Esophagus (tissue), 2 donors: ENCODE results near the gene KRT40. TPM values are rescaled to one million over a fixed set of nuclear protein-coding genes. Genes with fewer than 3 reads are reported as not detected.

Experiments
- H3K27ac ChIP-seq, 2 donors: one replicate each; pipeline ENCODE4 v1.5.1; 2013; ENCODE audit warnings: low read depth in 2 of 2, mild to moderate bottlenecking in 2 of 2, inconsistent platforms in 1 of 2, low read length in 1 of 2, moderate library complexity in 1 of 2
- H3K27me3 ChIP-seq, 2 donors: one replicate each; pipeline ENCODE4 v1.6.1; 2013; ENCODE audit warnings: low read length in 2 of 2, control low read depth in 1 of 2, mild to moderate bottlenecking in 1 of 2; ENCODE audit not compliant: insufficient read depth in 2 of 2, control insufficient read depth in 1 of 2
- H3K36me3 ChIP-seq, 2 donors: one replicate each; pipeline ENCODE4 v1.6.1; 2013; ENCODE audit warnings: low read length in 1 of 2; ENCODE audit not compliant: control insufficient read depth in 2 of 2, insufficient read depth in 2 of 2
- H3K4me1 ChIP-seq, 2 donors: one replicate each; pipeline ENCODE4 v1.6.1; 2013; ENCODE audit warnings: low read length in 1 of 2; ENCODE audit not compliant: control insufficient read depth in 2 of 2, insufficient read depth in 2 of 2
- H3K4me3 ChIP-seq, 2 donors: one replicate each; pipeline ENCODE4 v1.5.1; 2013; ENCODE audit warnings: low read length in 2 of 2, mild to moderate bottlenecking in 2 of 2, low read depth in 1 of 2, moderate library complexity in 1 of 2
- H3K9me3 ChIP-seq, 2 donors: one replicate each; pipeline ENCODE4 v1.6.1; 2013; ENCODE audit warnings: mild to moderate bottlenecking in 2 of 2, low read depth in 1 of 2, low read length in 1 of 2, moderate library complexity in 1 of 2; ENCODE audit not compliant: control insufficient read depth in 2 of 2, insufficient read depth in 1 of 2
- WGBS, 2 donors: extraction: QIAGEN DNeasy Blood & Tissue Kit; methylation state at CpG; one replicate each; pipeline ENCODE4 v1.1.7; 2013; 5-methylcytosine and 5-hydroxymethylcytosine counted together
- polyA plus RNA-seq, 2 donors: library from polyadenylated mRNA; stranded (reverse); fragments of 200-250 nt; gene quantifications; one replicate each; pipeline ENCODE4 v1.2.3, GENCODE V29; 2013
- donor health status: healthy with polysubstance abuse.
- donor health status: Bipolar disorder and iron deficiency.

KRT40 gene
- polyA plus RNA-seq, 2 donors: 0.18 to 0.20 TPM

- no peak overlapping the region for H3K4me3 ChIP-seq
- H3K9me3 ChIP-seq: no peaks in the 10 kb centered on the region
- 80 to 83% methylated on average over 10 of the region's 10 CpGs for WGBS, 2 donors
- H3K4me1 ChIP-seq: peaks cover 2% of the 10 kb centered on the region in 2 donors
- H3K27ac ChIP-seq: peak overlapping the region in 1 of 2 donors; percentile 13
- H3K36me3 ChIP-seq: no peaks in the 10 kb centered on the region
- H3K27me3 ChIP-seq: no peaks in the 10 kb centered on the region
Observed at GRCh38 chr17:40960144-40960543, 24.0 kb downstream of the KRT40 start.

GRCh38 chr17:40958086-40958953 lies 25.8 kb downstream of the KRT40 start:
- Histone ChIP-seq H3K4me3 (no peak overlapping the region), H3K9me3 (no peaks in the 10 kb centered on the region), H3K36me3 (no peaks in the 10 kb centered on the region), H3K27me3 (no peaks in the 10 kb centered on the region), H3K4me1 (peaks cover 2 to 6% of the 10 kb centered on the region in 2 donors), H3K27ac (peak overlapping the region; percentile 59 to 73)
- 73 to 79% methylated on average over 12 of the region's 12 CpGs for WGBS, 2 donors

- Histone ChIP-seq H3K9me3 (no peaks in the 10 kb centered on the region), H3K4me3 (no peak overlapping the region), H3K27ac (peak overlapping the region; percentile 34 to 44), H3K4me1 (peaks cover 2 to 6% of the 10 kb centered on the region in 2 donors), H3K27me3 (no peaks in the 10 kb centered on the region), H3K36me3 (no peaks in the 10 kb centered on the region)
- 51 to 57% methylated on average over 8 of the region's 8 CpGs for WGBS, 2 donors
Observed at GRCh38 chr17:40956401-40957254, 27.5 kb downstream of the KRT40 start.

GRCh38 chr17:40953881-40954280 lies 30.2 kb downstream of the KRT40 start:
- Histone ChIP-seq H3K4me1 (peaks cover 2 to 6% of the 10 kb centered on the region in 2 donors), H3K9me3 (no peaks in the 10 kb centered on the region), H3K4me3 (no peak overlapping the region), H3K27ac (no peak overlapping the region), H3K27me3 (no peaks in the 10 kb centered on the region), H3K36me3 (no peaks in the 10 kb centered on the region)
- 52 to 64% methylated on average over 2 of the region's 2 CpGs for WGBS, 2 donors

- WGBS, 2 donors: 31 to 40% methylated on average over 1 of the region's 1 CpG
Observed at GRCh38 chr17:40952661-40953060, 31.5 kb downstream of the KRT40 start.

GRCh38 chr17:40952154-40952553 lies 32.0 kb downstream of the KRT40 start:
- peak overlapping the region in 1 of 2 donors; percentile 15 for H3K27ac ChIP-seq
- H3K9me3 ChIP-seq: no peaks in the 10 kb centered on the region
- H3K4me3 ChIP-seq: no peak overlapping the region
- H3K27me3 ChIP-seq: no peaks in the 10 kb centered on the region
- H3K36me3 ChIP-seq: no peaks in the 10 kb centered on the region
- WGBS, 2 donors: 78 to 84% methylated on average over 2 of the region's 2 CpGs
- H3K4me1 ChIP-seq: peaks cover 0 to 3% of the 10 kb centered on the region in 2 donors

More at GRCh38 chr17:40952661-40953060, 31.5 kb downstream of the KRT40 start:
- Histone ChIP-seq H3K27me3 (no peaks in the 10 kb centered on the region), H3K27ac (peak overlapping the region in 1 of 2 donors; percentile 20), H3K9me3 (no peaks in the 10 kb centered on the region), H3K36me3 (no peaks in the 10 kb centered on the region), H3K4me1 (peaks cover 0 to 3% of the 10 kb centered on the region in 2 donors), H3K4me3 (no peak overlapping the region)

- H3K9me3 ChIP-seq: no peaks in the 10 kb centered on the region
- no peaks in the 10 kb centered on the region for H3K36me3 ChIP-seq
- H3K27ac ChIP-seq: no peak overlapping the region
- WGBS, 2 donors: 93 to 100% methylated on average over 2 of the region's 2 CpGs
- H3K4me1 ChIP-seq: peaks cover 0 to 3% of the 10 kb centered on the region in 2 donors
- no peak overlapping the region for H3K4me3 ChIP-seq
- H3K27me3 ChIP-seq: no peaks in the 10 kb centered on the region
Observed at GRCh38 chr17:40951011-40951622, 33.0 kb downstream of the KRT40 start.

- Histone ChIP-seq H3K4me3 (no peak overlapping the region), H3K27me3 (no peaks in the 10 kb centered on the region), H3K9me3 (no peaks in the 10 kb centered on the region), H3K4me1 (peaks cover 0 to 3% of the 10 kb centered on the region in 2 donors), H3K36me3 (no peaks in the 10 kb centered on the region), H3K27ac (no peak overlapping the region)
- WGBS, 2 donors: 75 to 81% methylated on average over 7 of the region's 7 CpGs
Observed at GRCh38 chr17:40950176-40950575, 34.0 kb downstream of the KRT40 start.

- Histone ChIP-seq H3K27ac (no peak overlapping the region), H3K27me3 (no peaks in the 10 kb centered on the region), H3K36me3 (no peaks in the 10 kb centered on the region), H3K4me3 (no peak overlapping the region), H3K4me1 (no peaks in the 10 kb centered on the region), H3K9me3 (no peaks in the 10 kb centered on the region)
- 42 to 48% methylated on average over 10 of the region's 10 CpGs for WGBS, 2 donors
Observed at GRCh38 chr17:40949418-40949817, 34.7 kb downstream of the KRT40 start.
